Measurements from ENCODE around the gene SLC35G6. TPM values are rescaled to one million over a fixed set of nuclear protein-coding genes. Genes with fewer than 3 reads are reported as not detected.
A peak's percentile ranks its signal among the peaks of the same experiment; 100 is the strongest.

The SLC35G6 gene
- total and polyA plus RNA-seq, 2 of the 13 experiments (the other 11 are each of a cell fraction or from before 2014, with no cell fraction given) = 0.07 TPM; not detected in 1

DNA sequence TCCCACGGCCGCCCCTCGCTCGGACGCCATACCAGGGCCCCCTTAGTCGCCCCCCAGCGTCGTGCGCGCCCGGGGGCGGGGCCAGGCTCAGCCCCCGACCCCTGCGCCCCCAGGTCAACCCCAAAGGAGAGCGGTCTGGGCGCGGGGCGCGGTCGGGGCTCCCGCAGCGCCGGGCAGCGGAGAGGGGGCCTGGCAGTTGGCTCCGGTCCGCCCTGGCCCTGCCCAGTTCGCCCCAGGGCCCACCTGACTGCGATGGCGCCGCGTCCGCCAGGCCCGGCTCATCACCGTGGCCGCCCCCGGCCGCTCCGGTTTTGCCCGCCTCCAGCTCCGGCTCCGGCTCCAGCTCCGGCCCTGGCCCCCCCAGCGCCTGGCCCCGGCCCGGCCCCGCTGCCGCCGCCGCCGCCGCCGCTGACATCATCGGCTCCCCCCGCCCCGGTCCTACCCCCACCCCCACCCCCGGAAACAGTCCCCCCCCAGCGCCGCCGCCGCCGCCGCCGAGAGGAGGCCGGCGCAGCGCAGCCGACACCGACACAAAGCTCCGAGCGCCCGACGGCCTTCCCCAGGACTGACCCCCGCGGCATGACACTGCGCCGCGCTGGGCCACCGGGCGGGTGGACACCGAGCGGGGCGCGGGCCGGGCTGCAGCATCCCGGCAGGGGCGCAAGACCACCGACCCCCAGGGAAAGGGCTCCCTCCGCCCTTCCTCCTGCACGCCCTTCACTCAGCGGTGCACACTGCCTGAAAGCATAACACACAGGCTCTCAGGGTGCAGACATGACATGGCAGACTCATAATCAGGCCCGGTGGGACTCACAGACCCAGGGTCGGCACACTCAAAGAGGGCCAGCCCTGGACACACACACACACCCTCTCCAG, 1.8 kb upstream of the SLC35G6 start, which contains the start of gene ZBTB4 (continued):
- no peak for TF ChIP-seq MIER2 (CRISPR knock-in tag; IDR thresholded peaks at IDR 0.05)
- TF ChIP-seq, protein P1, sequence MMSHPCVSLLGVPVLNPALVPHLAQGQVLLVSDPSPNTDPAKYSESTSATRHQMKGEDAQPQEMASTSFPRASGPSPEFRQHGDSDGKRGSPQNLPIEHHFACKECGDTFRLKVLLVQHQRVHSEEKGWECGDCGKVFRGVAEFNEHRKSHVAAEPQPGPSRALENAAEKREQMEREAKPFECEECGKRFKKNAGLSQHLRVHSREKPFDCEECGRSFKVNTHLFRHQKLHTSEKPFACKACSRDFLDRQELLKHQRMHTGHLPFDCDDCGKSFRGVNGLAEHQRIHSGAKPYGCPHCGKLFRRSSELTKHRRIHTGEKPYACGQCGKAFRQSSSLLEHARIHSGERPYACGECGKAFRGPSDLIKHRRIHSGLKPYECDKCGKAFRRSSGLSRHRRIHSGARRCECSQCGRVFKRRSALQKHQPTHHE (CRISPR knock-in tag; IDR thresholded peaks at IDR 0.05; ENCODE audit: borderline replicate concordance) = no peak
- TF ChIP-seq, protein P2, sequence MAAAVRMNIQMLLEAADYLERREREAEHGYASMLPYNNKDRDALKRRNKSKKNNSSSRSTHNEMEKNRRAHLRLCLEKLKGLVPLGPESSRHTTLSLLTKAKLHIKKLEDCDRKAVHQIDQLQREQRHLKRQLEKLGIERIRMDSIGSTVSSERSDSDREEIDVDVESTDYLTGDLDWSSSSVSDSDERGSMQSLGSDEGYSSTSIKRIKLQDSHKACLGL (CRISPR knock-in tag; IDR thresholded peaks at IDR 0.05) = peak; percentile 32; the same call in 1 of the 2 replicates
- TF ChIP-seq, protein P3, sequence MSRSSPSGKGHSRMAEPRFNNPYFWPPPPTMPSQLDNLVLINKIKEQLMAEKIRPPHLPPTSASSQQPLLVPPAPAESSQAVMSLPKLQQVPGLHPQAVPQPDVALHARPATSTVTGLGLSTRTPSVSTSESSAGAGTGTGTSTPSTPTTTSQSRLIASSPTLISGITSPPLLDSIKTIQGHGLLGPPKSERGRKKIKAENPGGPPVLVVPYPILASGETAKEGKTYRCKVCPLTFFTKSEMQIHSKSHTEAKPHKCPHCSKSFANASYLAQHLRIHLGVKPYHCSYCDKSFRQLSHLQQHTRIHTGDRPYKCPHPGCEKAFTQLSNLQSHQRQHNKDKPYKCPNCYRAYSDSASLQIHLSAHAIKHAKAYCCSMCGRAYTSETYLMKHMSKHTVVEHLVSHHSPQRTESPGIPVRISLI (CRISPR knock-in tag; IDR thresholded peaks at IDR 0.05; ENCODE audit: borderline replicate concordance) = no peak
- TF ChIP-seq AKAP8 (CRISPR knock-in tag; IDR thresholded peaks at IDR 0.05) = no peak; the same call in 1 of the 2 replicates
- no peak for TF ChIP-seq HNRNPL (IDR thresholded peaks at IDR 0.05; ENCODE audit: low read depth, low read length)
- TF ChIP-seq ZNF451 (CRISPR knock-in tag; IDR thresholded peaks at IDR 0.05) = no peak
- TF ChIP-seq KMT2B (CRISPR knock-in tag; IDR thresholded peaks at IDR 0.05) = no peak
- TF ChIP-seq, protein P4, sequence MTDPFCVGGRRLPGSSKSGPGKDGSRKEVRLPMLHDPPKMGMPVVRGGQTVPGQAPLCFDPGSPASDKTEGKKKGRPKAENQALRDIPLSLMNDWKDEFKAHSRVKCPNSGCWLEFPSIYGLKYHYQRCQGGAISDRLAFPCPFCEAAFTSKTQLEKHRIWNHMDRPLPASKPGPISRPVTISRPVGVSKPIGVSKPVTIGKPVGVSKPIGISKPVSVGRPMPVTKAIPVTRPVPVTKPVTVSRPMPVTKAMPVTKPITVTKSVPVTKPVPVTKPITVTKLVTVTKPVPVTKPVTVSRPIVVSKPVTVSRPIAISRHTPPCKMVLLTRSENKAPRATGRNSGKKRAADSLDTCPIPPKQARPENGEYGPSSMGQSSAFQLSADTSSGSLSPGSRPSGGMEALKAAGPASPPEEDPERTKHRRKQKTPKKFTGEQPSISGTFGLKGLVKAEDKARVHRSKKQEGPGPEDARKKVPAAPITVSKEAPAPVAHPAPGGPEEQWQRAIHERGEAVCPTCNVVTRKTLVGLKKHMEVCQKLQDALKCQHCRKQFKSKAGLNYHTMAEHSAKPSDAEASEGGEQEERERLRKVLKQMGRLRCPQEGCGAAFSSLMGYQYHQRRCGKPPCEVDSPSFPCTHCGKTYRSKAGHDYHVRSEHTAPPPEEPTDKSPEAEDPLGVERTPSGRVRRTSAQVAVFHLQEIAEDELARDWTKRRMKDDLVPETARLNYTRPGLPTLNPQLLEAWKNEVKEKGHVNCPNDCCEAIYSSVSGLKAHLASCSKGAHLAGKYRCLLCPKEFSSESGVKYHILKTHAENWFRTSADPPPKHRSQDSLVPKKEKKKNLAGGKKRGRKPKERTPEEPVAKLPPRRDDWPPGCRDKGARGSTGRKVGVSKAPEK (CRISPR knock-in tag; IDR thresholded peaks at IDR 0.05; ENCODE audit: borderline replicate concordance) = no peak
- TF ChIP-seq SP4 (CRISPR knock-in tag; IDR thresholded peaks at IDR 0.05) = 0 out of 2 replicates have a peak, but pooled peaks have one; percentile 18
- TF ChIP-seq NFKB2 (CRISPR knock-in tag; IDR thresholded peaks at IDR 0.05; ENCODE audit: borderline replicate concordance) = peak; percentile 24; the same call in 1 of the 2 replicates
- 0 out of 2 replicates have a peak, but pooled peaks have one; percentile 27 for TF ChIP-seq WIZ (CRISPR knock-in tag; IDR thresholded peaks at IDR 0.05)
- no peak for TF ChIP-seq MAFK (conservative IDR thresholded peaks at IDR 0.05 in 1 of 2, IDR thresholded peaks at IDR 0.05 in 1 of 2; ENCODE audit: low read length in 2 of 2)
- TF ChIP-seq RBFOX2 (IDR thresholded peaks at IDR 0.05; ENCODE audit: low read depth, low read length) = peak; percentile 76
- TF ChIP-seq KAT8 (CRISPR knock-in tag; IDR thresholded peaks at IDR 0.05) = peak; percentile 68; the same call in 1 of the 2 replicates
- no peak for TF ChIP-seq ZNF256 (CRISPR knock-in tag; conservative IDR thresholded peaks at IDR 0.05)
- peak; percentile 1; the same call in 1 of the 2 replicates for TF ChIP-seq ZNF607 (CRISPR knock-in tag; IDR thresholded peaks at IDR 0.05; ENCODE audit: borderline replicate concordance)
- TF ChIP-seq TOE1 (CRISPR knock-in tag; IDR thresholded peaks at IDR 0.05) = no peak
- TF ChIP-seq, protein P5, sequence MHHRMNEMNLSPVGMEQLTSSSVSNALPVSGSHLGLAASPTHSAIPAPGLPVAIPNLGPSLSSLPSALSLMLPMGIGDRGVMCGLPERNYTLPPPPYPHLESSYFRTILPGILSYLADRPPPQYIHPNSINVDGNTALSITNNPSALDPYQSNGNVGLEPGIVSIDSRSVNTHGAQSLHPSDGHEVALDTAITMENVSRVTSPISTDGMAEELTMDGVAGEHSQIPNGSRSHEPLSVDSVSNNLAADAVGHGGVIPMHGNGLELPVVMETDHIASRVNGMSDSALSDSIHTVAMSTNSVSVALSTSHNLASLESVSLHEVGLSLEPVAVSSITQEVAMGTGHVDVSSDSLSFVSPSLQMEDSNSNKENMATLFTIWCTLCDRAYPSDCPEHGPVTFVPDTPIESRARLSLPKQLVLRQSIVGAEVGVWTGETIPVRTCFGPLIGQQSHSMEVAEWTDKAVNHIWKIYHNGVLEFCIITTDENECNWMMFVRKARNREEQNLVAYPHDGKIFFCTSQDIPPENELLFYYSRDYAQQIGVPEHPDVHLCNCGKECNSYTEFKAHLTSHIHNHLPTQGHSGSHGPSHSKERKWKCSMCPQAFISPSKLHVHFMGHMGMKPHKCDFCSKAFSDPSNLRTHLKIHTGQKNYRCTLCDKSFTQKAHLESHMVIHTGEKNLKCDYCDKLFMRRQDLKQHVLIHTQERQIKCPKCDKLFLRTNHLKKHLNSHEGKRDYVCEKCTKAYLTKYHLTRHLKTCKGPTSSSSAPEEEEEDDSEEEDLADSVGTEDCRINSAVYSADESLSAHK (CRISPR knock-in tag; IDR thresholded peaks at IDR 0.05; ENCODE audit: borderline replicate concordance) = no peak
- TF ChIP-seq HDAC6 (IDR thresholded peaks at IDR 0.05; ENCODE audit: low read depth, low read length) = no peak
- no peak for TF ChIP-seq NFE2L2 (IDR thresholded peaks at IDR 0.05; ENCODE audit: low read length)

Data from HepG2 (cell line).